ENCODE data around the gene CREB3.

DNA sequence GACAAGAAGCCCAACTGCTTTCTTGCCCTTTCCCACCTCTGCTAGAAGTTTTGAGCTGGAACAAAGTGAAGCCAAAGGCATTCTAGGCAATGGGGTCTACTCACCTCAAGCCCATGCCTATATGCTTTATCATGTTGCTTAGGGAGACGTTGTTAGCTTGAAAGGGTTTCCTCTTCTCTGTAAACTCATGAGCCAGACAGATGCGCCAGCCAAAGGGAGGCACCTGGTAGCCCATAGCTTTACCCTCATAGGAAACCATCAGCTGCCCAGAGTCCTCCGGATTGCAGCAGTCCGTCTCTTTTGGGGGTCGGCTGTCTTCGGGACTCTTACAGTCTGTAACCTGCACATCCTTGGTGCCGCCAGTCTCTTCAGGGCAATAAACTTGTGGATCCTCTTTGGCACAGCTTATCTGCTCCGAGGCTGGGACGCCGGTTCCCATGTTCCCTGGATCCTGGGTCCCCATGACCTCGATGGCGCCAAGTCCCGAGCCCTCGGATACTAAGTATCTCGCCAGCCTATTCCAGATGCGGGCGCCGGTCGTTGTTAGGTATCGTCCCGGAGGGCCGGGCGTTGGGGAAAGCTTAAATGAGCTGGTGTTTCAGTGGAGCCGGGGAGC lies 15.9 kb downstream of the CREB3 start:
- TF ChIP-seq, protein P1, sequence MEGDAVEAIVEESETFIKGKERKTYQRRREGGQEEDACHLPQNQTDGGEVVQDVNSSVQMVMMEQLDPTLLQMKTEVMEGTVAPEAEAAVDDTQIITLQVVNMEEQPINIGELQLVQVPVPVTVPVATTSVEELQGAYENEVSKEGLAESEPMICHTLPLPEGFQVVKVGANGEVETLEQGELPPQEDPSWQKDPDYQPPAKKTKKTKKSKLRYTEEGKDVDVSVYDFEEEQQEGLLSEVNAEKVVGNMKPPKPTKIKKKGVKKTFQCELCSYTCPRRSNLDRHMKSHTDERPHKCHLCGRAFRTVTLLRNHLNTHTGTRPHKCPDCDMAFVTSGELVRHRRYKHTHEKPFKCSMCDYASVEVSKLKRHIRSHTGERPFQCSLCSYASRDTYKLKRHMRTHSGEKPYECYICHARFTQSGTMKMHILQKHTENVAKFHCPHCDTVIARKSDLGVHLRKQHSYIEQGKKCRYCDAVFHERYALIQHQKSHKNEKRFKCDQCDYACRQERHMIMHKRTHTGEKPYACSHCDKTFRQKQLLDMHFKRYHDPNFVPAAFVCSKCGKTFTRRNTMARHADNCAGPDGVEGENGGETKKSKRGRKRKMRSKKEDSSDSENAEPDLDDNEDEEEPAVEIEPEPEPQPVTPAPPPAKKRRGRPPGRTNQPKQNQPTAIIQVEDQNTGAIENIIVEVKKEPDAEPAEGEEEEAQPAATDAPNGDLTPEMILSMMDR (conservative IDR thresholded peaks at IDR 0.05; ENCODE audit: low read depth in 2 of 2): no peak
- TF ChIP-seq POLR2AphosphoS5 (IDR thresholded peaks at IDR 0.05; ENCODE audit: low read depth) (no peak), EZH2phosphoT487 (IDR thresholded peaks at IDR 0.05; ENCODE audit: unreplicated experiment) (no peak), EZH2 (IDR thresholded peaks at IDR 0.05; ENCODE audit: low read depth, unreplicated experiment) (no peak), CREB1 (CRISPR knock-in tag; IDR thresholded peaks at IDR 0.05; ENCODE audit: low read depth) (no peak), ZNF331 (CRISPR knock-in tag; IDR thresholded peaks at IDR 0.05; ENCODE audit: low read depth) (no peak), JUNB (IDR thresholded peaks at IDR 0.05; ENCODE audit: unreplicated experiment) (no peak)
- TF ChIP-seq, protein P2, sequence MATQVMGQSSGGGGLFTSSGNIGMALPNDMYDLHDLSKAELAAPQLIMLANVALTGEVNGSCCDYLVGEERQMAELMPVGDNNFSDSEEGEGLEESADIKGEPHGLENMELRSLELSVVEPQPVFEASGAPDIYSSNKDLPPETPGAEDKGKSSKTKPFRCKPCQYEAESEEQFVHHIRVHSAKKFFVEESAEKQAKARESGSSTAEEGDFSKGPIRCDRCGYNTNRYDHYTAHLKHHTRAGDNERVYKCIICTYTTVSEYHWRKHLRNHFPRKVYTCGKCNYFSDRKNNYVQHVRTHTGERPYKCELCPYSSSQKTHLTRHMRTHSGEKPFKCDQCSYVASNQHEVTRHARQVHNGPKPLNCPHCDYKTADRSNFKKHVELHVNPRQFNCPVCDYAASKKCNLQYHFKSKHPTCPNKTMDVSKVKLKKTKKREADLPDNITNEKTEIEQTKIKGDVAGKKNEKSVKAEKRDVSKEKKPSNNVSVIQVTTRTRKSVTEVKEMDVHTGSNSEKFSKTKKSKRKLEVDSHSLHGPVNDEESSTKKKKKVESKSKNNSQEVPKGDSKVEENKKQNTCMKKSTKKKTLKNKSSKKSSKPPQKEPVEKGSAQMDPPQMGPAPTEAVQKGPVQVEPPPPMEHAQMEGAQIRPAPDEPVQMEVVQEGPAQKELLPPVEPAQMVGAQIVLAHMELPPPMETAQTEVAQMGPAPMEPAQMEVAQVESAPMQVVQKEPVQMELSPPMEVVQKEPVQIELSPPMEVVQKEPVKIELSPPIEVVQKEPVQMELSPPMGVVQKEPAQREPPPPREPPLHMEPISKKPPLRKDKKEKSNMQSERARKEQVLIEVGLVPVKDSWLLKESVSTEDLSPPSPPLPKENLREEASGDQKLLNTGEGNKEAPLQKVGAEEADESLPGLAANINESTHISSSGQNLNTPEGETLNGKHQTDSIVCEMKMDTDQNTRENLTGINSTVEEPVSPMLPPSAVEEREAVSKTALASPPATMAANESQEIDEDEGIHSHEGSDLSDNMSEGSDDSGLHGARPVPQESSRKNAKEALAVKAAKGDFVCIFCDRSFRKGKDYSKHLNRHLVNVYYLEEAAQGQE (IDR thresholded peaks at IDR 0.05; ENCODE audit: unreplicated experiment): no peak
- TF ChIP-seq, protein P3, sequence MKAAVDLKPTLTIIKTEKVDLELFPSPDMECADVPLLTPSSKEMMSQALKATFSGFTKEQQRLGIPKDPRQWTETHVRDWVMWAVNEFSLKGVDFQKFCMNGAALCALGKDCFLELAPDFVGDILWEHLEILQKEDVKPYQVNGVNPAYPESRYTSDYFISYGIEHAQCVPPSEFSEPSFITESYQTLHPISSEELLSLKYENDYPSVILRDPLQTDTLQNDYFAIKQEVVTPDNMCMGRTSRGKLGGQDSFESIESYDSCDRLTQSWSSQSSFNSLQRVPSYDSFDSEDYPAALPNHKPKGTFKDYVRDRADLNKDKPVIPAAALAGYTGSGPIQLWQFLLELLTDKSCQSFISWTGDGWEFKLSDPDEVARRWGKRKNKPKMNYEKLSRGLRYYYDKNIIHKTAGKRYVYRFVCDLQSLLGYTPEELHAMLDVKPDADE (IDR thresholded peaks at IDR 0.05): no peak
